DMS53 treated with DMSO at 0.1 percent for 48 hours (cell line): ENCODE results near the gene OSBPL2.

Experiments used
- DNase-seq: peaks from one replicate; lab custom pipeline; 2025; ENCODE audit not compliant: unreplicated experiment; lab: John Stamatoyannopoulos, UW

The OSBPL2 gene

GRCh38 chr20:62309198-62309944, 71.0 kb downstream of the OSBPL2 start:
- no peak for DNase-seq

- DNase-seq = no peak
These were observed 71.8 kb downstream of the OSBPL2 start for GRCh38 chr20:62309947-62310756.

GRCh38 chr20:62310757-62311121, 72.4 kb downstream of the OSBPL2 start:
- no peak for DNase-seq

GRCh38 chr20:62311150-62311549, 72.8 kb downstream of the OSBPL2 start:
- DNase-seq = no peak

- no peak for DNase-seq
These were observed 73.7 kb downstream of the OSBPL2 start for GRCh38 chr20:62311832-62312661.

GRCh38 chr20:62312662-62312977, 74.3 kb downstream of the OSBPL2 start:
- no peak for DNase-seq

- DNase-seq = no peak
These were observed 74.7 kb downstream of the OSBPL2 start for GRCh38 chr20:62313021-62313420.

- DNase-seq = no peak
These were observed 75.4 kb downstream of the OSBPL2 start for GRCh38 chr20:62313460-62314338.

GRCh38 chr20:62314339-62314638, 76.0 kb downstream of the OSBPL2 start:
- DNase-seq = no peak

- no peak for DNase-seq
These were observed 76.5 kb downstream of the OSBPL2 start for GRCh38 chr20:62314711-62315302.

- no peak for DNase-seq
These were observed 77.5 kb downstream of the OSBPL2 start for GRCh38 chr20:62315773-62316172.

- DNase-seq = no peak
These were observed 78.2 kb downstream of the OSBPL2 start for GRCh38 chr20:62316331-62317166.

GRCh38 chr20:62317167-62317655, 78.9 kb downstream of the OSBPL2 start:
- DNase-seq = no peak

GRCh38 chr20:62318400-62319345, 80.4 kb downstream of the OSBPL2 start:
- no peak for DNase-seq

- no peak for DNase-seq
These were observed 81.1 kb downstream of the OSBPL2 start for GRCh38 chr20:62319346-62319909.

GRCh38 chr20:62320581-62321354, 82.4 kb downstream of the OSBPL2 start:
- no peak for DNase-seq

GRCh38 chr20:62321521-62321948, 83.2 kb downstream of the OSBPL2 start:
- no peak for DNase-seq
